HepG2 (cell line): ENCODE measurements around the gene PPIB. TPM values are rescaled to one million over a fixed set of nuclear protein-coding genes. Genes with fewer than 3 reads are reported as not detected.

Experiments
- ATAC-seq: fragments of 200-7000 bp; cut with Tn5 transposase; 3 replicates; pipeline ENCODE4 v1.9.1; 2020; ENCODE audit warnings: mild to moderate bottlenecking, moderate library complexity
- BruUV-seq: library from RNA; stranded (reverse); fragments of 400-500 nt; replicated peaks from 2 replicates; lab custom pipeline; 2021; lab: Mats Ljungman, UMichigan
- CTCF ChIA-PET: fragments of 300-600 bp; formaldehyde crosslinking; extraction: SDS; loops from one replicate; lab custom pipeline; 2021; ENCODE audit warnings: low total read pairs, inconsistent platforms, low intra/inter-chr PET ratio; lab: Yijun Ruan, JAX
- POLR2A ChIA-PET: fragments of 350-600 bp; sonication (Branson Sonifier 250); formaldehyde crosslinking; loops from one replicate; lab custom pipeline; 2020; ENCODE audit warnings: antibody characterized with exemption, inconsistent platforms; lab: Yijun Ruan, JAX
- DNase-seq: peaks from one replicate; pipeline ENCODE4 v3.0.0-alpha.2; 2015; ENCODE audit warnings: low spot score
- FAIRE-seq: peaks from 3 replicates; lab custom pipeline; 2011; peaks lifted over from hg19 to GRCh38; lab: Jason Lieb, UNC
- H2AFZ ChIP-seq: one replicate; pipeline ENCODE4 v1.6.1; 2011; ENCODE audit warnings: low read length, inconsistent platforms
- H3K27ac ChIP-seq: fragments of 300-600 bp; 3 replicates; pipeline ENCODE4 v1.8.0; 2011; ENCODE audit warnings: mixed run types, mild to moderate bottlenecking, mixed read lengths, low read length, inconsistent platforms; ENCODE audit not compliant: insufficient read depth; ENCODE audit errors: extremely low read length
- H3K27me3 ChIP-seq, 2 experiments: fragments of 200-600 bp in 1 of 2; 2 replicates in 1 of 2; 3 replicates in 1 of 2; pipeline versions ENCODE4 v1.6.0 to v1.8.0; 2011; ENCODE audit warnings: low read length in 2 of 2, mild to moderate bottlenecking in 2 of 2, moderate library complexity in 2 of 2, inconsistent platforms in 1 of 2; ENCODE audit not compliant: insufficient read depth in 2 of 2, control insufficient read depth in 1 of 2
- H3K36me3 ChIP-seq, 2 experiments: fragments of 200-600 bp in 1 of 2; replicated peaks in 1 of 2; 2 replicates in 1 of 2; 3 replicates in 1 of 2; pipeline versions ENCODE4 v1.5.1 to v1.8.0; 2011; ENCODE audit warnings: low read length in 2 of 2, inconsistent platforms in 1 of 2; ENCODE audit not compliant: insufficient read depth in 2 of 2, control insufficient read depth in 1 of 2
- H3K4me1 ChIP-seq: 2 replicates; pipeline ENCODE4 v1.5.1; 2012; ENCODE audit warnings: low read length, inconsistent platforms; ENCODE audit not compliant: insufficient read depth
- H3K4me2 ChIP-seq: 2 replicates; pipeline ENCODE4 v1.6.0; 2011; ENCODE audit warnings: low read depth, low read length, inconsistent platforms
- H3K4me3 ChIP-seq, 3 experiments: fragments of 200-600 bp in 1 of 3; sonication (generic), shearing (Covaris generic) in 1 of 3; replicated peaks in 1 of 3; 2 replicates each; pipeline ENCODE4 v1.5.1; 2011 to 2016; ENCODE audit warnings: low read length in 3 of 3, inconsistent platforms in 2 of 3, low read depth in 2 of 3, mild to moderate bottlenecking in 2 of 3, control low read depth in 1 of 3, mixed read lengths in 1 of 3; ENCODE audit not compliant: insufficient read depth in 1 of 3
- H3K79me2 ChIP-seq: one replicate; pipeline ENCODE4 v1.6.1; 2011; ENCODE audit warnings: low read length, inconsistent platforms; ENCODE audit not compliant: insufficient read depth
- H3K9ac ChIP-seq: 2 replicates; pipeline ENCODE4 v1.6.0; 2011; ENCODE audit warnings: mild to moderate bottlenecking, low read depth, low read length, inconsistent platforms; ENCODE audit not compliant: insufficient read depth
- H3K9me3 ChIP-seq: 2 replicates; pipeline ENCODE4 v1.5.1; 2012; ENCODE audit warnings: mild to moderate bottlenecking, low read length
- H4K20me1 ChIP-seq: 2 replicates; pipeline ENCODE4 v1.6.0; 2011; ENCODE audit warnings: inconsistent platforms, mild to moderate bottlenecking, low read length, moderate library complexity; ENCODE audit not compliant: insufficient read depth
- AGO2 ChIP-seq: fragments of 200-400 bp; formaldehyde crosslinking; optimal IDR thresholded peaks from 2 replicates; pipeline ENCODE3; 2017; ENCODE audit warnings: mild to moderate bottlenecking, low read depth, low read length, moderate library complexity
- BCL3 ChIP-seq: sonication (generic); formaldehyde crosslinking; IDR thresholded peaks from 2 replicates; pipeline ENCODE4 v1.5.1; 2020; ENCODE audit warnings: mild to moderate bottlenecking, missing genetic modification reagents, moderate library complexity
- MAFG ChIP-seq: sonication (generic); formaldehyde crosslinking; IDR thresholded peaks from 2 replicates; pipeline ENCODE4 v1.5.1; 2020; ENCODE audit warnings: mild to moderate bottlenecking, missing genetic modification reagents
- POLR2A ChIP-seq, 2 experiments: IDR thresholded peaks; 2 replicates each; pipeline ENCODE4 v1.6.1; 2011; ENCODE audit warnings: low read depth in 2 of 2, low read length in 2 of 2, mild to moderate bottlenecking in 1 of 2, moderate library complexity in 1 of 2; ENCODE audit not compliant: insufficient read depth in 1 of 2
- POLR2G ChIP-seq: fragments of 200-400 bp; formaldehyde crosslinking; IDR thresholded peaks from 2 replicates; pipeline ENCODE4 v1.6.1; 2018; ENCODE audit warnings: mild to moderate bottlenecking, low read depth, low read length, moderate library complexity
- SIN3B ChIP-seq: fragments of 150-350 bp; IDR thresholded peaks from 2 replicates; pipeline ENCODE4 v1.6.1; 2014; ENCODE audit warnings: low read length
- ZBTB38 ChIP-seq: sonication (generic); formaldehyde crosslinking; IDR thresholded peaks from 2 replicates; pipeline ENCODE4 v1.5.1; 2020; ENCODE audit warnings: mild to moderate bottlenecking, missing genetic modification reagents
- WGBS: methylation state at CpG from one replicate; pipeline ENCODE4 v1.1.6; 2017; ENCODE audit warnings: low lambda C conversion rate; 5-methylcytosine and 5-hydroxymethylcytosine counted together
- in situ Hi-C: cut with HindIII; loops from 2 replicates; pipeline ENCODE4 v1.10.0; 2017; ENCODE audit warnings: low pct_unique_long_range_greater_than_20kb; ENCODE audit not compliant: extremely low pct_ligation_motif_present
- intact Hi-C: fragments of 100-400 bp; cut with micrococcal nuclease; formaldehyde crosslinking; loops from one replicate; pipeline ENCODE4 v1.10.0; 2022; ENCODE audit not compliant: unreplicated experiment
- polyA plus RNA-seq, 8 experiments: library from polyadenylated mRNA; depleted of rRNA in 3 of 8; stranded (reverse) in 7 of 8; unstranded in 1 of 8; fragments of >200 nt; fragmentation: Illumina TruSeq in 4 of 8; extraction: Trizol in 4 of 8; gene quantifications; 2 replicates each; pipeline versions ENCODE4 v1.2.1 to v1.2.3, GENCODE V29; 2011 to 2016; ENCODE audit warnings: low read depth in 4 of 8, missing spikeins in 1 of 8, mixed read lengths in 1 of 8; ENCODE audit not compliant: insufficient read depth in 1 of 8
- total RNA-seq, 5 experiments: library from RNA; depleted of rRNA; stranded (reverse); fragments of >200 nt; fragmentation: Illumina TruSeq; extraction: Trizol; gene quantifications; 2 replicates each; pipeline ENCODE4 v1.2.3, GENCODE V29; 2016; ENCODE audit warnings: low read depth in 1 of 5

PPIB gene
- total and polyA plus RNA-seq, 2 of the 13 experiments (the other 11 are each of a cell fraction or from before 2014, with no cell fraction given) = 780 to 882 TPM

DNA sequence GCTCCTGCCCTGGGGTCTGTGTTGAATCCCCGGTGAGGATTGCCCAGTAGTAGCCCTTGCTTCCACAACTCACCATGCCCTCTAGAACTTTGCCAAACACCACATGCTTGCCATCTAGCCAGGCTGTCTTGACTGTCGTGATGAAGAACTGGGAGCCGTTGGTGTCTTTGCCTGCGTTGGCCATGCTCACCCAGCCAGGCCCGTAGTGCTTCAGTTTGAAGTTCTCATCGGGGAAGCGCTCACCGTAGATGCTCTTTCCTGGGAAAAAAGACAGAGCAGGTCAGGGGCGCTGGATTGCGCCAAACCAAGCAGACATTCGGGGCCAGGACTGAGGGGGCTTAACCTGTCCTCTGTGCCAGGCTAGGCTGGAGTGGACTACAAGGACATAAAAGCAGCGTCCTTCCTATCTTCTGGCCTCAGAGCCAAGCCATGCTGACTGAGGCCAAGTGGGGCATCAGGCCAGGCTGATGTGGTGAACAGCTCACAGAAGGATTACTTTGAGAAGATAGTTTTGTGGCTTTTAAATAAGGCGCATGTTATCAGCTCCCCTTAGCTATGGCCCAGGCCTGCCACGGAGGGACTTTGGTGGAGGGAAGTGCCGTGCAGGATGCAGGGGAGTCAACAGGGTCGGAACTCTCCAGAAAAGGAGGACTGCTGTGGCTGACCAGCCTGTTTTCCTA, 6.0 kb downstream of the PPIB start:
- H3K9ac ChIP-seq = no peak overlapping the region
- DNase-seq (no peak), FAIRE-seq (no peak), ATAC-seq (no peak)
- H3K27me3 ChIP-seq = no peaks in the 10 kb centered on the region
- no peak overlapping the region for H3K4me2 ChIP-seq
- WGBS = 97% methylated on average over 15 of the region's 16 CpGs
- intact Hi-C loops = no loop called here
- H3K9me3 ChIP-seq = no peaks in the 10 kb centered on the region
- ChIA-PET POLR2A (interaction anchor here (1.2 kb wide), 1 partner anchor 230 kb away, joined by 3 read pairs; no protein-coding TSS in a partner anchor), CTCF (no interaction called here)
- TF ChIP-seq ZBTB38 (CRISPR knock-in tag) (no peak), SIN3B (no peak), POLR2A (IDR thresholded peaks at IDR 0.05; ENCODE audit: insufficient read depth in 1 of 2, low read depth in 2 of 2, low read length in 2 of 2) (peak in 1 of 2 experiments; percentile 6; a peak in 1 of 4 replicates), MAFG (CRISPR knock-in tag) (no peak), BCL3 (CRISPR knock-in tag) (no peak), POLR2G (peak; percentile 30; the same call in 1 of the 2 replicates), AGO2 (peak; percentile 83)
- no TSS peak for BruUV-seq
- H3K4me1 ChIP-seq = peaks cover 56% of the 10 kb centered on the region
- H4K20me1 ChIP-seq = peaks cover 44% of the 10 kb centered on the region
- peaks cover 21% of the 10 kb centered on the region for H3K79me2 ChIP-seq
- H3K27ac ChIP-seq = no peak overlapping the region
- no peak overlapping the region for H3K4me3 ChIP-seq
- in situ Hi-C loops = no loop called here
- H2AFZ ChIP-seq = no peak overlapping the region
- H3K36me3 ChIP-seq = peaks cover 32 to 48% of the 10 kb centered on the region in 2 experiments
